Measurements from ENCODE around the gene STIMATE.

Gene STIMATE

GRCh38 chr3:52827866-52828376 lies 69.4 kb downstream of the STIMATE start:
- Histone ChIP-seq H3K27me3 (ENCODE audit: control insufficient read depth, insufficient read depth, low read length) (no peaks in the 10 kb centered on the region), H3K4me2 (ENCODE audit: low read length) (no peak overlapping the region), H3K9me3 (replicated peaks; ENCODE audit: low read length) (no peaks in the 10 kb centered on the region), H3K4me1 (ENCODE audit: control insufficient read depth, insufficient read depth, low read length) (peaks cover 26% of the 10 kb centered on the region), H3K4me3 (ENCODE audit: low read length) (no peak overlapping the region), H3K9ac (ENCODE audit: low read depth, low read length) (no peak overlapping the region), H3K36me3 (ENCODE audit: insufficient read depth, low read length) (no peaks in the 10 kb centered on the region)

- Histone ChIP-seq H3K4me1 (ENCODE audit: control insufficient read depth, insufficient read depth, low read length) (peaks cover 26% of the 10 kb centered on the region), H3K9ac (ENCODE audit: low read depth, low read length) (no peak overlapping the region), H3K36me3 (ENCODE audit: insufficient read depth, low read length) (no peaks in the 10 kb centered on the region), H3K4me3 (ENCODE audit: low read length) (no peak overlapping the region), H3K27me3 (ENCODE audit: control insufficient read depth, insufficient read depth, low read length) (no peaks in the 10 kb centered on the region), H3K9me3 (replicated peaks; ENCODE audit: low read length) (no peaks in the 10 kb centered on the region), H3K4me2 (ENCODE audit: low read length) (no peak overlapping the region)
These were observed 69.9 kb downstream of the STIMATE start for GRCh38 chr3:52827441-52827840.

- Histone ChIP-seq H3K4me1 (ENCODE audit: control insufficient read depth, insufficient read depth, low read length) (peaks cover 9% of the 10 kb centered on the region), H3K9me3 (replicated peaks; ENCODE audit: low read length) (no peaks in the 10 kb centered on the region), H3K36me3 (ENCODE audit: insufficient read depth, low read length) (no peaks in the 10 kb centered on the region), H3K9ac (ENCODE audit: low read depth, low read length) (no peak overlapping the region), H3K4me3 (ENCODE audit: low read length) (no peak overlapping the region), H3K27me3 (ENCODE audit: control insufficient read depth, insufficient read depth, low read length) (no peaks in the 10 kb centered on the region), H3K4me2 (ENCODE audit: low read length) (no peak overlapping the region)
These were observed 73.3 kb downstream of the STIMATE start for GRCh38 chr3:52824037-52824436.

- Histone ChIP-seq H3K9ac (ENCODE audit: low read depth, low read length) (no peak overlapping the region), H3K36me3 (ENCODE audit: insufficient read depth, low read length) (no peaks in the 10 kb centered on the region), H3K4me1 (ENCODE audit: control insufficient read depth, insufficient read depth, low read length) (peaks cover 2% of the 10 kb centered on the region), H3K27me3 (ENCODE audit: control insufficient read depth, insufficient read depth, low read length) (no peaks in the 10 kb centered on the region), H3K9me3 (replicated peaks; ENCODE audit: low read length) (no peaks in the 10 kb centered on the region), H3K4me3 (ENCODE audit: low read length) (no peak overlapping the region), H3K4me2 (ENCODE audit: low read length) (no peak overlapping the region)
These were observed 75.0 kb downstream of the STIMATE start for GRCh38 chr3:52822363-52822762.

- Histone ChIP-seq H3K27me3 (ENCODE audit: control insufficient read depth, insufficient read depth, low read length) (no peaks in the 10 kb centered on the region), H3K9me3 (replicated peaks; ENCODE audit: low read length) (no peaks in the 10 kb centered on the region), H3K4me1 (ENCODE audit: control insufficient read depth, insufficient read depth, low read length) (no peaks in the 10 kb centered on the region), H3K36me3 (ENCODE audit: insufficient read depth, low read length) (no peaks in the 10 kb centered on the region), H3K9ac (ENCODE audit: low read depth, low read length) (no peak overlapping the region), H3K4me2 (ENCODE audit: low read length) (no peak overlapping the region), H3K4me3 (ENCODE audit: low read length) (no peak overlapping the region)
These were observed 76.6 kb downstream of the STIMATE start for GRCh38 chr3:52820736-52821135.

- no peak overlapping the region for H3K9ac ChIP-seq (ENCODE audit: low read depth, low read length)
These were observed 77.4 kb downstream of the STIMATE start for GRCh38 chr3:52819936-52820335.

GRCh38 chr3:52817860-52818259 lies 79.5 kb downstream of the STIMATE start:
- no peak overlapping the region for H3K9ac ChIP-seq (ENCODE audit: low read depth, low read length)
- no peaks in the 10 kb centered on the region for H3K9me3 ChIP-seq (replicated peaks; ENCODE audit: low read length)
- no peaks in the 10 kb centered on the region for H3K4me1 ChIP-seq (ENCODE audit: control insufficient read depth, insufficient read depth, low read length)
- no peak overlapping the region for H3K4me3 ChIP-seq (ENCODE audit: low read length)
- H3K27me3 ChIP-seq (ENCODE audit: control insufficient read depth, insufficient read depth, low read length), result peaks cover 3% of the 10 kb centered on the region
- H3K36me3 ChIP-seq (ENCODE audit: insufficient read depth, low read length), result no peaks in the 10 kb centered on the region
- H3K4me2 ChIP-seq (ENCODE audit: low read length), result no peak overlapping the region

More at GRCh38 chr3:52819936-52820335, 77.4 kb downstream of the STIMATE start:
- Histone ChIP-seq H3K27me3 (ENCODE audit: control insufficient read depth, insufficient read depth, low read length) (no peaks in the 10 kb centered on the region), H3K36me3 (ENCODE audit: insufficient read depth, low read length) (no peaks in the 10 kb centered on the region), H3K9me3 (replicated peaks; ENCODE audit: low read length) (no peaks in the 10 kb centered on the region), H3K4me1 (ENCODE audit: control insufficient read depth, insufficient read depth, low read length) (no peaks in the 10 kb centered on the region), H3K4me3 (ENCODE audit: low read length) (no peak overlapping the region), H3K4me2 (ENCODE audit: low read length) (no peak overlapping the region)

- no peak overlapping the region for H3K4me3 ChIP-seq (ENCODE audit: low read length)
- H3K4me1 ChIP-seq (ENCODE audit: control insufficient read depth, insufficient read depth, low read length), result no peaks in the 10 kb centered on the region
- H3K36me3 ChIP-seq (ENCODE audit: insufficient read depth, low read length), result no peaks in the 10 kb centered on the region
- peaks cover 3% of the 10 kb centered on the region for H3K27me3 ChIP-seq (ENCODE audit: control insufficient read depth, insufficient read depth, low read length)
- no peaks in the 10 kb centered on the region for H3K9me3 ChIP-seq (replicated peaks; ENCODE audit: low read length)
- H3K9ac ChIP-seq (ENCODE audit: low read depth, low read length), result no peak overlapping the region
- H3K4me2 ChIP-seq (ENCODE audit: low read length), result no peak overlapping the region
These were observed 80.1 kb downstream of the STIMATE start for GRCh38 chr3:52817221-52817620.

GRCh38 chr3:52816654-52817053 lies 80.7 kb downstream of the STIMATE start:
- Histone ChIP-seq H3K27me3 (ENCODE audit: control insufficient read depth, insufficient read depth, low read length) (peaks cover 6% of the 10 kb centered on the region), H3K9me3 (replicated peaks; ENCODE audit: low read length) (no peaks in the 10 kb centered on the region), H3K36me3 (ENCODE audit: insufficient read depth, low read length) (no peaks in the 10 kb centered on the region)

GRCh38 chr3:52816199-52816598 lies 81.1 kb downstream of the STIMATE start:
- H3K27me3 ChIP-seq (ENCODE audit: control insufficient read depth, insufficient read depth, low read length), result peaks cover 11% of the 10 kb centered on the region
- no peaks in the 10 kb centered on the region for H3K4me1 ChIP-seq (ENCODE audit: control insufficient read depth, insufficient read depth, low read length)
- H3K4me3 ChIP-seq (ENCODE audit: low read length), result no peak overlapping the region
- no peak overlapping the region for H3K4me2 ChIP-seq (ENCODE audit: low read length)
- no peak overlapping the region for H3K9ac ChIP-seq (ENCODE audit: low read depth, low read length)
- H3K9me3 ChIP-seq (replicated peaks; ENCODE audit: low read length), result no peaks in the 10 kb centered on the region
- no peaks in the 10 kb centered on the region for H3K36me3 ChIP-seq (ENCODE audit: insufficient read depth, low read length)

More at GRCh38 chr3:52816654-52817053, 80.7 kb downstream of the STIMATE start:
- Histone ChIP-seq H3K9ac (ENCODE audit: low read depth, low read length) (no peak overlapping the region), H3K4me1 (ENCODE audit: control insufficient read depth, insufficient read depth, low read length) (no peaks in the 10 kb centered on the region), H3K4me3 (ENCODE audit: low read length) (no peak overlapping the region), H3K4me2 (ENCODE audit: low read length) (no peak overlapping the region)

- Histone ChIP-seq H3K4me3 (ENCODE audit: low read length) (no peak overlapping the region), H3K9me3 (replicated peaks; ENCODE audit: low read length) (no peaks in the 10 kb centered on the region), H3K4me2 (ENCODE audit: low read length) (no peak overlapping the region), H3K9ac (ENCODE audit: low read depth, low read length) (no peak overlapping the region), H3K4me1 (ENCODE audit: control insufficient read depth, insufficient read depth, low read length) (no peaks in the 10 kb centered on the region), H3K36me3 (ENCODE audit: insufficient read depth, low read length) (no peaks in the 10 kb centered on the region), H3K27me3 (ENCODE audit: control insufficient read depth, insufficient read depth, low read length) (peaks cover 11% of the 10 kb centered on the region)
These were observed 83.5 kb downstream of the STIMATE start for GRCh38 chr3:52813810-52814209.

- H3K4me2 ChIP-seq (ENCODE audit: low read length), result no peak overlapping the region
- no peaks in the 10 kb centered on the region for H3K4me1 ChIP-seq (ENCODE audit: control insufficient read depth, insufficient read depth, low read length)
- no peak overlapping the region for H3K4me3 ChIP-seq (ENCODE audit: low read length)
- H3K36me3 ChIP-seq (ENCODE audit: insufficient read depth, low read length), result no peaks in the 10 kb centered on the region
- H3K27me3 ChIP-seq (ENCODE audit: control insufficient read depth, insufficient read depth, low read length), result peaks cover 26% of the 10 kb centered on the region
- H3K9me3 ChIP-seq (replicated peaks; ENCODE audit: low read length), result no peaks in the 10 kb centered on the region
- no peak overlapping the region for H3K9ac ChIP-seq (ENCODE audit: low read depth, low read length)
These were observed 85.8 kb downstream of the STIMATE start for GRCh38 chr3:52811452-52812011.

Data from skeletal muscle satellite cell (primary cell).